Dedifferentiated amniotic fluid mesenchymal stem cell (primary cell): ENCODE measurements around the gene ARHGAP10.

Source experiments
- DNase-seq: peaks from one replicate; pipeline ENCODE4 v3.0.0-alpha.2; 2016; ENCODE audit errors: extremely low spot score

ARHGAP10 gene

GRCh38 chr4:147948336-147948735 lies 216.4 kb downstream of the ARHGAP10 start:
- DNase-seq = no peak

- no peak for DNase-seq
These were observed 218.4 kb downstream of the ARHGAP10 start for GRCh38 chr4:147950261-147950660.

GRCh38 chr4:147950841-147951240 lies 219.0 kb downstream of the ARHGAP10 start:
- DNase-seq = no peak

GRCh38 chr4:147954850-147955249 lies 223.0 kb downstream of the ARHGAP10 start:
- no peak for DNase-seq

DNA sequence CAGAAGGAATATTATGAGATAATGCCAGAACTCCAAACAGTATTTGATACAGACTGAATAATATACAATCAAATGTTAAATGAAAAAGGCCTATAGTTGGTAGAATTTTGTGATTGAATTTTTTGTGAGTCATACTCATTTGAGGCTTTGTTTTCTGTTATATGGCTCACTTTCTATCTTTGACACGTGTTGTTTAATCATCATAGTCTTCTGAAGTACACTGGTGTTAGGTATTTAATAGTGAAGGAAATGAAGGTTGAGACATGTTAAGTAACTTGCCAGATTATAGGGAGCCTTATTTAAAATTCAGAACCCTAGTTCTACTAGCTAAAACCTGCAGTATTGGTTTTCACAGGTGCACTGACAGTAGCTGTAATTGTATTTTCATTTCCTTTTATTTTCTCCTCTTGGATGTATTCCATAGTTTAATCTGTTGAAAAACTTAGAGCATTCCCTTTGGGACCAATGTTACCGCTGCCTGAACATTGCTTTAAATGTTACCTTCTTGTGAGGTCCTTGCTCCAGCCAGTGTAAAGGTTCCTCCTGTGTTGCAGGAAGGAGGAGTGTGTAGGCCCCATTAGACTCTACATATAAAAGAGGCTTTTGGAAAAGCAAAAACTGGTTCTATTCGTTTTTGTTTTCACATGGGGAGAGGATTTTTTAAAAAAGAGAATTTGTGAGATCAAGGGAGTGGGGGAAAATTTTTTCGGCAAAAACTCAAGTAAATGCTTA lies 224.1 kb downstream of the ARHGAP10 start:
- DNase-seq = no peak

- no peak for DNase-seq
These were observed 225.6 kb downstream of the ARHGAP10 start for GRCh38 chr4:147957446-147957845.

DNA sequence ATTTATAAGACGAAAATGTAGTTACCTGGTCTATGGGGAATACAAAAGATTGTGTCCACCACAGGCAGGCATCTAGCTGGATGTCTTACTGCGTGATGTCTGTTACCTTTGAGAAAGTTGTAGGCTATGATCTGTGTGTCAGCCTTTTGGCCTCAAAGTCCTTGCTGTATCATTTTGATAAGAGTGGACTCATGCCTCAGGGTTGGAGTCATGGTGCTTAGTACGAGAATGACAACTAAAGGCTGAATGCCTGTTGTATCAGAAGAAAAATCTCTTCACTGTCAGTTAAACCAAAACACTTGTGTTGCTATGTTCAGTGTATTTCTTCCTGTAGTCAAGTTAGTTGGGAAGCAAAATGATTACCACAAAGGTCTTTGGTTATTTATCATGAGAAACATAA lies 226.2 kb downstream of the ARHGAP10 start:
- no peak for DNase-seq

DNA sequence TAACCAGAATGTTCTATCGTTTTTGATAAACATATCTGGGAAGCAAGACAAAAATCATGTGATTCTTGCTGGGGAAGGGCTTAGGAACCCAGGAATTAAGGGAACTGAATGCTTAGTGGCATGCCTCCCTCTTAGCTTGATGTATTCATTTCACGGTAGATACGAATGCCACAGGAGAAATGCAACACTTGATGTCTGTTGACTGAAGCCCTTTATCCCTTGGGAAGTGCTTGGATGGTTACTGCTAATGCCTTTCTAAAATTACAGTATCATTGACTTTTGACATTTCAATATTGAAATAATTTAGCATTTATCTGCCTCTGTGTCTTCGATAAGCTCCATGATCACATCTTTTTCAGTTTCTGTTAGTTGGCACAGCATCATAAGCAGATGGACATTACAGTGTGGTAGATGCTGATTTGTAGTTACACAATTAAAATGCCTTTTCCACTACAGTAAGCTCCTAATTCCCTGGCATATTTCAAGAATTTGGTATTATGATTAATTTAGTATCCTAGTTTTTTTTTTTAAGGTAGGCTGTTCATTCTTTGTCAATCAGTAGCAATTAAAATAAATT lies 226.7 kb downstream of the ARHGAP10 start:
- no peak for DNase-seq

GRCh38 chr4:147960971-147961370 lies 229.1 kb downstream of the ARHGAP10 start:
- DNase-seq = no peak

DNA sequence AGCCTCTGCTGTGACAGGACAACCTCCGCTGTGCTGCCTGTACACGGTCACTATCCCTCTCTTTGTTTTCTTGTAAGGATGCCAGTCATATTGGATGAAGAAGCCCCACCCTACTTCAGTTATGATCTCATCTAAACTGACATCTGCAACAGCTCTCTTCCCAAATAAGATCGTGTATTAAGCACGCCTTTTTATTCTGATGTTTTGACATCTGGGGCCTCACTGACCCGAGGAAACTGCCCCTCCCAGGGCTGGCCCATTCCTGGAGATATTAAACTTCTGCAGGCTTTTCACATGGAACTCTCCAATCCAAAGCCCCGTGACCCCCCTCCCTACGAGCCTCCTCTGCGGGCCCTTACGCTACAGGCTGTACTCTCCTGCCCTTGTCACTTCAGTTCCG lies 232.0 kb downstream of the ARHGAP10 start:
- DNase-seq = no peak

GRCh38 chr4:147964266-147964880 lies 232.5 kb downstream of the ARHGAP10 start:
- no peak for DNase-seq

- DNase-seq = no peak
These were observed 233.2 kb downstream of the ARHGAP10 start for GRCh38 chr4:147965056-147965455.

GRCh38 chr4:147965873-147966272 lies 234.0 kb downstream of the ARHGAP10 start:
- no peak for DNase-seq

GRCh38 chr4:147968641-147969040 lies 236.8 kb downstream of the ARHGAP10 start:
- DNase-seq = no peak

DNA sequence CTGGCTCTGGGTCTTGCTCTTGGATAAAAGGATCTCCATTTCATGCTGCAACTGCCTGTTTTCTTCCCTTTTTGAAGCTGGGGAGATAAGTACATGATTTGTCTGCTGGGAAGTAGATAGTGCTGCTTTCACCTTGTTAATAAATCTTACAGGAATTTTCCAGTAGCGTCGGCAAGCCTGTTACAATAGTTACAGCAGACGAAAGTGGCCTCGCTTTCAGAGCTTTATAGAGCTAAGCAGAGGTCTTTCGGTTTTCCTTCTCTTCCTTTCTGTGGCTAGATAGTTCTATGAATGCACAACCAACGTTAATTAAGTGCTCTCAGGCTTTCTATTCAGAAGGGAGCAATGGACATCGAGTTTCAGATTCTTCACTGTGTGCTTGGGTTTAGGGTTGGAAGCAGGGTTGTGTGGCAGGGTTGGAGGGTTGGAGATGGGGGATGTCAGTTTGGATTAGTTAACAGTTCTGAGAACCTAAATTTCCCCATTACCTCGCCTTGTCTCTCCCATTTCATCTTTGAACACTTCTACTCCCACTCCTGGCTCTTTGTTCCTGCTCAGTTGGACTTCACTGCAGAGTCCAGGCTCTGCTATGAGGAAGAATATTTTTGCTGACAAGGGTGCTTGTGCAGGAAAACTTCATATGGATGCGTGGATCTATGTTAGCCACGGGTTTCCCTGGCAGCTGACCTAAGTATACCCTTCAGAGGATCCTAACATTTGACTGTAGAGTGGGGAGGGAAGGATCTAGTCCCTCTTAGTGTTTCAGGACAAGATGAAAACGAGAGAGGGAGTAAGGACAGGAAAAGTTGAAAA lies 237.9 kb downstream of the ARHGAP10 start:
- DNase-seq = no peak

DNA sequence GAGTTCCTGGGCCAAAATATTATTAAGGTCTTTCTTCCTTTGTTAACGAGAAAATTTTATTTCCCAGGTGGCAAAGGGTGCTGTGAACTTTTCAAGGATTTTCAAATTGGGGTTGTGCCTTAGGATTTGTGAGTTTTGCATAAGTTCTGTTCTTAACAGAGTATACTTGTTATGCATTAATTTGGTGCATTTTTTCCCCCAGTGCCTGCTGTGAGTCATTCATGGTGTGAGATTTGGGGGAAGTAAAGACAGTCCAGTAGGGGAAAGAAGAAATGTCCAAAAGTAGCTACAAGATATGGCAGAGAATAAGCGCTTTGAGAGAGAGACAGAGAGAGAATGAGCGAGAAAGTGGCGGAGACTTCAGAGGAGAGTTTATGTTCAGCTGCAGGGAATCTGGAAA lies 239.2 kb downstream of the ARHGAP10 start:
- no peak for DNase-seq

DNA sequence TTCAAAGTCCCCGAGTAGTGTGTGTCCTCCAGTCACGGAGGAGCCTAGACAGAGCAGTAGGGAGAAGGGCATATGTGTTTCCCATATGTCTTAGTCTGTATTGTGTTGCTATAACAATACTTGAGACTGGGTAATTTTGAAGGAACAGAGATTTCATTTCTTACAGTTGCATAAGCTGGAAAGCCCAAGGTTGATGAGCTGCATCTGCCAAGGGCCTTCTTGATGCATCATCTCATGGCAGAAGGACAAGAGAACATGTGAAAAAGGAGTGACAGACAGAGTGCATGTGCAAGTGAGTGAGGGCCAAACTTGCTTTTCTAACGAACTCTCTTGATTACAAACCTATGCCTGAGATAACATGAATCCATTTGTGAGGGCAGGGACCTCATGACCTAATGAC lies 243.4 kb downstream of the ARHGAP10 start:
- peak; percentile 57 for DNase-seq

- peak; percentile 39 for DNase-seq
These were observed 244.3 kb downstream of the ARHGAP10 start for GRCh38 chr4:147975933-147976928.

- no peak for DNase-seq
These were observed 248.7 kb downstream of the ARHGAP10 start for GRCh38 chr4:147980586-147980985.

DNA sequence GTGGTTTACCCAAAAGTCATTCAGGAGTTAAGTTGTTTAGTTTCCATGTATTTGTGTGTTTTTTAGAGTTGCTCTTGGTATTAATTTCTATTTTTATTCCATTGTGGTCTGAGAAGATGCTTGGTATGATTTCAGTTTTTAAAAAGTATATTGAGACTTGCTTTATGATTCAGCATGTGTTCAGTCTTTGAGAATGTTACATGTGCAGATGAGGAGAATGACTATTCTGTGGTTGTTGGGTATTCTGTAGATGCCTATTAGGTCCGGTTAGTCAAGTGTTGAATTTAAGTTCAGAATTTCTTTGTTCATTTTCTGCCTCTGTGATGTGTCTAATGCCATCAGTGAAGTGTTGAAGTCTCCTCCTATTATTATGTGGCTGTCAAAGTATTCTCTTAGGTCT lies 249.4 kb downstream of the ARHGAP10 start:
- DNase-seq = no peak
